GM23338 (cell line): ENCODE results near the gene GPATCH11. TPM values are rescaled to one million over a fixed set of nuclear protein-coding genes. Genes with fewer than 3 reads are reported as not detected.

Experiments used
- ATAC-seq: fragments of 200-7000 bp; cut with Tn5 transposase; 3 replicates; pipeline ENCODE4 v1.9.1; 2020
- DNase-seq: peaks from one replicate; pipeline ENCODE4 v3.0.0-alpha.2; 2015; ENCODE audit warnings: low spot score
- H2AFZ ChIP-seq: fragments of 200-600 bp; sonication (generic); 2 replicates; pipeline ENCODE4 v1.8.0; 2016; ENCODE audit warnings: antibody characterized with exemption, mild to moderate bottlenecking, moderate library complexity
- H3F3A ChIP-seq: fragments of 200-600 bp; sonication (generic); replicated peaks from 2 replicates; pipeline ENCODE4 v1.8.0; 2017; ENCODE audit warnings: antibody characterized with exemption, mixed run types, low read depth
- H3K27ac ChIP-seq: fragments of 200-600 bp; sonication (generic); 2 replicates; pipeline ENCODE4 v1.6.1; 2016; ENCODE audit warnings: low read depth
- H3K27me3 ChIP-seq: fragments of 200-600 bp; sonication (generic); 2 replicates; pipeline ENCODE4 v1.8.0; 2016; ENCODE audit warnings: mild to moderate bottlenecking, mixed run types, moderate library complexity; ENCODE audit not compliant: insufficient read depth
- H3K36me3 ChIP-seq: fragments of 200-600 bp; sonication (generic); 2 replicates; pipeline ENCODE4 v1.8.0; 2016; ENCODE audit warnings: mild to moderate bottlenecking; ENCODE audit not compliant: insufficient read depth
- H3K4me1 ChIP-seq: fragments of 200-600 bp; sonication (generic); 2 replicates; pipeline ENCODE4 v1.8.0; 2016; ENCODE audit warnings: mild to moderate bottlenecking, moderate library complexity; ENCODE audit not compliant: insufficient read depth
- H3K4me2 ChIP-seq: fragments of 200-600 bp; sonication (generic); 2 replicates; pipeline ENCODE4 v1.7.1; 2017; ENCODE audit warnings: mixed run types
- H3K4me3 ChIP-seq: fragments of 200-600 bp; sonication (generic); 2 replicates; pipeline ENCODE4 v1.6.1; 2016; ENCODE audit warnings: mixed run types
- H3K79me2 ChIP-seq: fragments of 200-600 bp; sonication (generic); replicated peaks from 2 replicates; pipeline ENCODE4 v1.8.0; 2017; ENCODE audit warnings: mild to moderate bottlenecking; ENCODE audit not compliant: insufficient read depth
- H3K9me2 ChIP-seq: fragments of 200-600 bp; sonication (generic); 2 replicates; pipeline ENCODE4 v1.8.0; 2017; ENCODE audit not compliant: insufficient read depth
- H4K20me1 ChIP-seq: fragments of 200-600 bp; sonication (generic); replicated peaks from 2 replicates; pipeline ENCODE4 v1.8.0; 2017; ENCODE audit warnings: mild to moderate bottlenecking; ENCODE audit not compliant: insufficient read depth
- H3K27ac Mint-ChIP-seq: 2 replicates; pipeline ENCODE4 v1.8.0; 2020; ENCODE audit warnings: inconsistent platforms, mild to moderate bottlenecking, moderate library complexity, mixed read lengths
- H3K27me3 Mint-ChIP-seq: 3 replicates; pipeline ENCODE4 v1.8.0; 2022; ENCODE audit warnings: low read depth, mild to moderate bottlenecking, moderate library complexity, mixed read lengths, inconsistent platforms; ENCODE audit not compliant: insufficient read depth, poor library complexity
- H3K36me3 Mint-ChIP-seq: 3 replicates; pipeline ENCODE4 v1.8.0; 2021; ENCODE audit warnings: low read depth, mild to moderate bottlenecking, inconsistent platforms, moderate library complexity, mixed read lengths
- H3K4me1 Mint-ChIP-seq: 3 replicates; pipeline ENCODE4 v1.8.0; 2020; ENCODE audit warnings: mild to moderate bottlenecking, inconsistent platforms, mixed read lengths
- H3K4me3 Mint-ChIP-seq: 3 replicates; pipeline ENCODE4 v1.8.0; 2021; ENCODE audit warnings: moderate library complexity, mild to moderate bottlenecking, inconsistent platforms, mixed read lengths
- H3K9me3 Mint-ChIP-seq: 3 replicates; pipeline ENCODE4 v1.8.0; 2020; ENCODE audit warnings: moderate library complexity, mild to moderate bottlenecking, inconsistent platforms, mixed read lengths
- CREB1 ChIP-seq: fragments of 250-450 bp; sonication (Bioruptor Pico); IDR thresholded peaks from 2 replicates; pipeline ENCODE4 v1.5.0; 2020; ENCODE audit warnings: low read depth, mild to moderate bottlenecking, moderate library complexity
- EZH2 ChIP-seq: fragments of 200-600 bp; sonication (generic); IDR thresholded peaks from one replicate; pipeline ENCODE4 v1.8.0; 2017; ENCODE audit warnings: antibody characterized with exemption, mild to moderate bottlenecking, low read depth; ENCODE audit not compliant: unreplicated experiment
- EZH2phosphoT487 ChIP-seq: fragments of 200-600 bp; sonication (generic); IDR thresholded peaks from one replicate; pipeline ENCODE4 v1.8.1; 2018; ENCODE audit warnings: antibody characterized with exemption; ENCODE audit not compliant: unreplicated experiment
- JUNB ChIP-seq: IDR thresholded peaks from one replicate; pipeline ENCODE4 v1.6.1; 2016; ENCODE audit warnings: antibody characterized with exemption; ENCODE audit not compliant: unreplicated experiment
- POLR2AphosphoS5 ChIP-seq: IDR thresholded peaks from 2 replicates; pipeline ENCODE4 v1.6.1; 2016; ENCODE audit warnings: antibody characterized with exemption, low read depth
- STAT1 ChIP-seq: IDR thresholded peaks from one replicate; pipeline ENCODE4 v1.6.1; 2016; ENCODE audit warnings: antibody characterized with exemption; ENCODE audit not compliant: unreplicated experiment
- ZNF114 ChIP-seq: fragments of 250-450 bp; sonication (Bioruptor Pico); IDR thresholded peaks from 2 replicates; pipeline ENCODE4 v1.5.0; 2020; ENCODE audit warnings: mild to moderate bottlenecking, moderate library complexity
- ZNF331 ChIP-seq: fragments of 250-450 bp; sonication (Bioruptor Pico); IDR thresholded peaks from 2 replicates; pipeline ENCODE4 v1.5.0; 2020; ENCODE audit warnings: low read depth, mild to moderate bottlenecking, moderate library complexity
- polyA plus RNA-seq: library from polyadenylated mRNA; unstranded; fragments of >200 nt; fragmentation: Nextera tagmentation; extraction: Ambion mirVana; gene quantifications from 2 replicates; pipeline ENCODE4 v1.2.1, GENCODE V29; 2016
- total RNA-seq: library from RNA; depleted of rRNA; stranded (reverse); fragments of >200 nt; shearing (Covaris generic); gene quantifications from 2 replicates; pipeline ENCODE4 v1.2.3, GENCODE V29; 2014
- TF ChIP-seq, protein P1 (sequence below), 2 experiments: fragments of 200-600 bp in 1 of 2; sonication (generic) in 1 of 2; conservative IDR thresholded peaks; 2 replicates each; pipeline versions ENCODE4 v1.5.1 to v1.6.1; 2016 to 2017; ENCODE audit warnings: antibody characterized with exemption in 2 of 2, low read depth in 2 of 2, mild to moderate bottlenecking in 2 of 2, moderate library complexity in 1 of 2
- TF ChIP-seq, protein P2 (sequence below): IDR thresholded peaks from one replicate; pipeline ENCODE4 v1.6.1; 2018; ENCODE audit warnings: antibody characterized with exemption; ENCODE audit not compliant: unreplicated experiment

GPATCH11 gene
- total and polyA plus RNA-seq, 2 experiments from 2014 or later: 3.5 to 8.0 TPM

DNA sequence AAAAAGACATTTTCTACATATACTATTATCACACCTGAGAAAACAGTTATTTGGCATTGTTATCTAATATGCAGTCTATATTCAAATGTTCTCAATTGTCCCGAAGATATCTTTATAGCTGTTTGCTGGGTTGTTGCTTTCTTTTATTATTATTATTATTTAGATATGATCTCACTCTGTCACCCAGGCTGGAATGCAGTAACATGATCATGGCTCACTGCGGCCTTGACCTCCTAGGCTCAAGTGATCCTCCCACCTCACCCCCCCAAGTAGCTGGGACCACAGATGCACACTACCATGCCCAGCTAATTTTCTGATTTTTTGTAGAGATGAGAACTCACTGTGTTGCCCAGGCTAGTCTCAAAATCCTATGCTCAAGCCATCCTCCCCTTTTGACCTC, 19.9 kb downstream of the GPATCH11 start:
- no peak for ATAC-seq
- H3K36me3 Mint-ChIP-seq: peaks cover 25% of the 10 kb centered on the region
- no peak for TF ChIP-seq ZNF331 (CRISPR knock-in tag)

DNA sequence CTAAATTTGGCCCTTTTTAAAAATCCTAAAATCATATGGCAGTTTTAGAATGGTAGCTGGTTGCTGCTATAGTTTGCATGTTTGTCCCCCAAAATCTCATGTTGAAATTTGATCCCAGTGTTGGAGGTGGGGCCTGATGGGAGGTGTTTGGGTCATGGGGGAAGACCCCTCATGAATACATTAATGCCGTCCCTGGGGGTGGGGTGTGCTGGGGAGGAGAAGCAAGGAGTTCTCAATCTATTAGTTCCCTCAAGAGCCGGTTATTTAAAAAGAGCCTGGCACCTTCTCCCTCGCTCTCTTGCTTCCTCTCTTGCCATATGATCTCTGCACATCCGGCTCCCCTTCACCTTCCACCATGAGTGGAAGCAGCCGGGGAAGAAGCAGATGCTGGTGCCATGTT, 20.8 kb downstream of the GPATCH11 start:
- ATAC-seq: peak; percentile 99
- DNase-seq: peak; percentile 69

More for the DNA sequence above, 19.9 kb downstream of the GPATCH11 start:
- no peak for DNase-seq
- Mint-ChIP-seq H3K27me3 (peaks cover 3% of the 10 kb centered on the region), H3K9me3 (no peaks in the 10 kb centered on the region), H3K27ac (no peak overlapping the region), H3K4me1 (peaks cover 19% of the 10 kb centered on the region), H3K4me3 (no peak overlapping the region)
- peak overlapping the region; percentile 61 for H3K27ac ChIP-seq
- no peaks in the 10 kb centered on the region for H4K20me1 ChIP-seq
- H3F3A ChIP-seq: no peaks in the 10 kb centered on the region
- no peaks in the 10 kb centered on the region; the same call in 1 of the 2 replicates for H3K9me2 ChIP-seq
- H3K27me3 ChIP-seq: no peaks in the 10 kb centered on the region
- H3K36me3 ChIP-seq: peaks cover 7% of the 10 kb centered on the region; the same call in 1 of the 2 replicates
- H2AFZ ChIP-seq: no peak overlapping the region
- H3K4me2 ChIP-seq: no peak overlapping the region
- no peak overlapping the region for H3K4me3 ChIP-seq
- no peaks in the 10 kb centered on the region for H3K79me2 ChIP-seq
- peaks cover 5% of the 10 kb centered on the region; the same call in 1 of the 2 replicates for H3K4me1 ChIP-seq

DNA sequence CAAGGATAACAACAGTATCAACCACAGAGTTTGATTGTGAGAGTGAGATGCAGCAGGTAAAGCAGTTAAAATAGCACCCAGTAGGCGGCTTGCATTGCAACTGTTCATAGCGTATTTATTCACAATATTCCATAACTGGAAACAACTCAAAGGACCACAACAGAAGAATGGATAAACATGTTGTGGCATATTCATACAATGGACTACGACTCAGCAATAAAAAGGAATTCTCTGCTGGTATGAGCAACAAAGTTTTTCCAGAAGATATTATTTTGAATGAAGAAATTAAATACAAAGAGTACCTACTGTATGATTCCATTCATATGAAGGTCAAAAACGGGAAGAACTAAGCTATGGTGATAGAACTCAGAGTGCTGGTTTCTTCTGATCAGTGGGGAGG, 25.2 kb downstream of the GPATCH11 start:
- peaks cover 2% of the 10 kb centered on the region; the same call in 1 of the 2 replicates for H3K4me1 ChIP-seq
- Mint-ChIP-seq H3K4me3 (no peak overlapping the region), H3K4me1 (peaks cover 16% of the 10 kb centered on the region), H3K27me3 (peaks cover 3% of the 10 kb centered on the region), H3K36me3 (peaks cover 31% of the 10 kb centered on the region), H3K27ac (peak overlapping the region; percentile 64; the same call in 1 of the 2 replicates), H3K9me3 (no peaks in the 10 kb centered on the region)
- H3K27ac ChIP-seq: no peak overlapping the region; the same call in 1 of the 2 replicates
- DNase-seq (no peak), ATAC-seq (no peak)
- no peaks in the 10 kb centered on the region for H3F3A ChIP-seq
- no peaks in the 10 kb centered on the region for H4K20me1 ChIP-seq
- peaks cover 7% of the 10 kb centered on the region; the same call in 1 of the 2 replicates for H3K36me3 ChIP-seq
- no peaks in the 10 kb centered on the region for H3K79me2 ChIP-seq
- H3K9me2 ChIP-seq: no peaks in the 10 kb centered on the region; the same call in 1 of the 2 replicates
- no peak overlapping the region for H3K4me2 ChIP-seq
- no peak overlapping the region for H3K4me3 ChIP-seq
- H2AFZ ChIP-seq: no peak overlapping the region
- no peaks in the 10 kb centered on the region for H3K27me3 ChIP-seq
- TF ChIP-seq EZH2 (no peak), ZNF114 (CRISPR knock-in tag) (no peak), JUNB (no peak), ZNF331 (CRISPR knock-in tag) (no peak), POLR2AphosphoS5 (no peak), EZH2phosphoT487 (no peak), STAT1 (no peak)
- TF ChIP-seq, protein P1, sequence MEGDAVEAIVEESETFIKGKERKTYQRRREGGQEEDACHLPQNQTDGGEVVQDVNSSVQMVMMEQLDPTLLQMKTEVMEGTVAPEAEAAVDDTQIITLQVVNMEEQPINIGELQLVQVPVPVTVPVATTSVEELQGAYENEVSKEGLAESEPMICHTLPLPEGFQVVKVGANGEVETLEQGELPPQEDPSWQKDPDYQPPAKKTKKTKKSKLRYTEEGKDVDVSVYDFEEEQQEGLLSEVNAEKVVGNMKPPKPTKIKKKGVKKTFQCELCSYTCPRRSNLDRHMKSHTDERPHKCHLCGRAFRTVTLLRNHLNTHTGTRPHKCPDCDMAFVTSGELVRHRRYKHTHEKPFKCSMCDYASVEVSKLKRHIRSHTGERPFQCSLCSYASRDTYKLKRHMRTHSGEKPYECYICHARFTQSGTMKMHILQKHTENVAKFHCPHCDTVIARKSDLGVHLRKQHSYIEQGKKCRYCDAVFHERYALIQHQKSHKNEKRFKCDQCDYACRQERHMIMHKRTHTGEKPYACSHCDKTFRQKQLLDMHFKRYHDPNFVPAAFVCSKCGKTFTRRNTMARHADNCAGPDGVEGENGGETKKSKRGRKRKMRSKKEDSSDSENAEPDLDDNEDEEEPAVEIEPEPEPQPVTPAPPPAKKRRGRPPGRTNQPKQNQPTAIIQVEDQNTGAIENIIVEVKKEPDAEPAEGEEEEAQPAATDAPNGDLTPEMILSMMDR (conservative IDR thresholded peaks at IDR 0.05; ENCODE audit: low read depth in 2 of 2): no peak
- TF ChIP-seq, protein P2, sequence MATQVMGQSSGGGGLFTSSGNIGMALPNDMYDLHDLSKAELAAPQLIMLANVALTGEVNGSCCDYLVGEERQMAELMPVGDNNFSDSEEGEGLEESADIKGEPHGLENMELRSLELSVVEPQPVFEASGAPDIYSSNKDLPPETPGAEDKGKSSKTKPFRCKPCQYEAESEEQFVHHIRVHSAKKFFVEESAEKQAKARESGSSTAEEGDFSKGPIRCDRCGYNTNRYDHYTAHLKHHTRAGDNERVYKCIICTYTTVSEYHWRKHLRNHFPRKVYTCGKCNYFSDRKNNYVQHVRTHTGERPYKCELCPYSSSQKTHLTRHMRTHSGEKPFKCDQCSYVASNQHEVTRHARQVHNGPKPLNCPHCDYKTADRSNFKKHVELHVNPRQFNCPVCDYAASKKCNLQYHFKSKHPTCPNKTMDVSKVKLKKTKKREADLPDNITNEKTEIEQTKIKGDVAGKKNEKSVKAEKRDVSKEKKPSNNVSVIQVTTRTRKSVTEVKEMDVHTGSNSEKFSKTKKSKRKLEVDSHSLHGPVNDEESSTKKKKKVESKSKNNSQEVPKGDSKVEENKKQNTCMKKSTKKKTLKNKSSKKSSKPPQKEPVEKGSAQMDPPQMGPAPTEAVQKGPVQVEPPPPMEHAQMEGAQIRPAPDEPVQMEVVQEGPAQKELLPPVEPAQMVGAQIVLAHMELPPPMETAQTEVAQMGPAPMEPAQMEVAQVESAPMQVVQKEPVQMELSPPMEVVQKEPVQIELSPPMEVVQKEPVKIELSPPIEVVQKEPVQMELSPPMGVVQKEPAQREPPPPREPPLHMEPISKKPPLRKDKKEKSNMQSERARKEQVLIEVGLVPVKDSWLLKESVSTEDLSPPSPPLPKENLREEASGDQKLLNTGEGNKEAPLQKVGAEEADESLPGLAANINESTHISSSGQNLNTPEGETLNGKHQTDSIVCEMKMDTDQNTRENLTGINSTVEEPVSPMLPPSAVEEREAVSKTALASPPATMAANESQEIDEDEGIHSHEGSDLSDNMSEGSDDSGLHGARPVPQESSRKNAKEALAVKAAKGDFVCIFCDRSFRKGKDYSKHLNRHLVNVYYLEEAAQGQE: no peak

More for the DNA sequence above, 20.8 kb downstream of the GPATCH11 start:
- H3K27ac ChIP-seq: no peak overlapping the region
- H3F3A ChIP-seq: no peaks in the 10 kb centered on the region
- Mint-ChIP-seq H3K4me3 (peak overlapping the region; percentile 42), H3K9me3 (no peaks in the 10 kb centered on the region), H3K36me3 (peaks cover 27% of the 10 kb centered on the region), H3K27me3 (peaks cover 3% of the 10 kb centered on the region), H3K27ac (peak overlapping the region; percentile 80; the same call in 1 of the 2 replicates), H3K4me1 (peaks cover 19% of the 10 kb centered on the region)
- no peak overlapping the region for H3K4me3 ChIP-seq
- peak overlapping the region; percentile 21; the same call in 1 of the 2 replicates for H3K4me2 ChIP-seq
- H2AFZ ChIP-seq: no peak overlapping the region
- H3K4me1 ChIP-seq: peaks cover 5% of the 10 kb centered on the region; the same call in 1 of the 2 replicates
- peaks cover 7% of the 10 kb centered on the region; the same call in 1 of the 2 replicates for H3K36me3 ChIP-seq
- no peaks in the 10 kb centered on the region for H3K79me2 ChIP-seq
- no peaks in the 10 kb centered on the region for H3K27me3 ChIP-seq
- TF ChIP-seq EZH2phosphoT487 (no peak), CREB1 (CRISPR knock-in tag) (peak; percentile 33; the same call in 1 of the 2 replicates)
- H4K20me1 ChIP-seq: no peaks in the 10 kb centered on the region
- no peaks in the 10 kb centered on the region; the same call in 1 of the 2 replicates for H3K9me2 ChIP-seq
